Hepatocyte (in vitro differentiated cells): Measurements from ENCODE around the gene RBP7.
"Not testable (repeated sequence)": the region's sequence is repeated elsewhere in the genome, so short reads cannot be mapped to it uniquely, and the experiment has no call there.

Experiments
- CTCF ChIP-seq: fragments of 200-600 bp; sonication (generic); IDR thresholded peaks from 2 replicates; pipeline ENCODE4 v1.5.1; 2016; ENCODE audit warnings: antibody characterized with exemption, mild to moderate bottlenecking; ENCODE audit not compliant: poor library complexity
- EZH2 ChIP-seq: fragments of 200-600 bp; sonication (generic); IDR thresholded peaks from 2 replicates; pipeline ENCODE4 v1.6.1; 2016; ENCODE audit warnings: antibody characterized with exemption, mild to moderate bottlenecking, borderline replicate concordance

GRCh38 chr1:10020678-10021077 is 23.6 kb downstream of the RBP7 start:
- not testable (repeated sequence) for TF ChIP-seq CTCF, EZH2
